IMR-90 (cell line): ENCODE measurements around the gene ZNF598. TPM values are rescaled to one million over a fixed set of nuclear protein-coding genes. Genes with fewer than 3 reads are reported as not detected.

ENCODE experiments used
- ATAC-seq: fragments of 200-7000 bp; cut with Tn5 transposase; 2 replicates; pipeline ENCODE4 v1.9.1; 2020; ENCODE audit warnings: low read depth, mild to moderate bottlenecking, moderate library complexity
- BruUV-seq: library from RNA; stranded (reverse); fragments of 400-500 nt; replicated peaks from 2 replicates; lab custom pipeline; 2021; lab: Mats Ljungman, UMichigan
- CTCF ChIA-PET: fragments of 300-600 bp; formaldehyde crosslinking; extraction: SDS; loops from one replicate; lab custom pipeline; 2021; ENCODE audit warnings: antibody characterized with exemption; lab: Yijun Ruan, JAX
- POLR2A ChIA-PET: fragments of 300-600 bp; sonication (Branson Sonifier 250); formaldehyde crosslinking; loops from one replicate; lab custom pipeline; 2022; ENCODE audit warnings: antibody characterized with exemption; ENCODE audit not compliant: unreplicated experiment; lab: Charles Lee
- DNase-seq: peaks from one replicate; pipeline ENCODE4 v3.0.0; 2013
- H2AFZ ChIP-seq: replicated peaks from 2 replicates; pipeline ENCODE3; 2013; ENCODE audit warnings: low read length, mild to moderate bottlenecking; ENCODE audit not compliant: poor library complexity
- H2AK5ac ChIP-seq: 2 replicates; pipeline ENCODE4 v1.6.1; 2013; ENCODE audit warnings: low read depth, low read length, inconsistent platforms
- H2AK9ac ChIP-seq: replicated peaks from 2 replicates; pipeline ENCODE3; 2013; ENCODE audit warnings: mild to moderate bottlenecking, low read depth, low read length, moderate library complexity; ENCODE audit not compliant: poor library complexity
- H2BK120ac ChIP-seq: 2 replicates; pipeline ENCODE4 v1.6.1; 2013; ENCODE audit warnings: low read depth, low read length, inconsistent platforms
- H2BK15ac ChIP-seq: 3 replicates; pipeline ENCODE4 v1.6.1; 2013; ENCODE audit warnings: low read depth, low read length, inconsistent platforms
- H2BK20ac ChIP-seq: 2 replicates; pipeline ENCODE4 v1.6.1; 2013; ENCODE audit warnings: low read depth, mild to moderate bottlenecking, inconsistent platforms, low read length, moderate library complexity
- H2BK5ac ChIP-seq: 2 replicates; pipeline ENCODE4 v1.6.1; 2013; ENCODE audit warnings: mild to moderate bottlenecking, low read depth, low read length, inconsistent platforms; ENCODE audit not compliant: poor library complexity, severe bottlenecking
- H3K14ac ChIP-seq: replicated peaks from 2 replicates; pipeline ENCODE4 v1.6.1; 2013; ENCODE audit warnings: low read depth, low read length, inconsistent platforms
- H3K18ac ChIP-seq: 2 replicates; pipeline ENCODE4 v1.6.1; 2013; ENCODE audit warnings: low read depth, low read length, control low read depth
- H3K23ac ChIP-seq: 2 replicates; pipeline ENCODE4 v1.6.1; 2013; ENCODE audit warnings: low read depth, low read length, inconsistent platforms
- H3K27ac ChIP-seq: 2 replicates; pipeline ENCODE4 v1.5.1; 2013; ENCODE audit warnings: mild to moderate bottlenecking, control low read depth, low read length; ENCODE audit not compliant: insufficient read depth
- H3K27me3 ChIP-seq: 2 replicates; pipeline ENCODE4 v1.6.1; 2013; ENCODE audit warnings: low read length; ENCODE audit not compliant: control insufficient read depth, insufficient read depth
- H3K36me3 ChIP-seq: 2 replicates; pipeline ENCODE4 v1.6.1; 2013; ENCODE audit warnings: low read length, mixed read lengths; ENCODE audit not compliant: control insufficient read depth, insufficient read depth
- H3K4ac ChIP-seq: 2 replicates; pipeline ENCODE4 v1.6.1; 2013; ENCODE audit warnings: low read depth, low read length, inconsistent platforms
- H3K4me1 ChIP-seq: 2 replicates; pipeline ENCODE4 v1.6.1; 2013; ENCODE audit warnings: low read length, mixed read lengths; ENCODE audit not compliant: control insufficient read depth, insufficient read depth
- H3K4me2 ChIP-seq: 2 replicates; pipeline ENCODE4 v1.6.1; 2013; ENCODE audit warnings: low read depth, mild to moderate bottlenecking, control low read depth, low read length, moderate library complexity
- H3K4me3 ChIP-seq: 2 replicates; pipeline ENCODE4 v1.5.1; 2013; ENCODE audit warnings: low read depth, mild to moderate bottlenecking, control low read depth, low read length, moderate library complexity; ENCODE audit not compliant: insufficient read depth
- H3K56ac ChIP-seq: 2 replicates; pipeline ENCODE4 v1.6.1; 2013; ENCODE audit warnings: low read length, inconsistent platforms; ENCODE audit not compliant: insufficient read depth; ENCODE audit errors: extremely low read depth
- H3K79me1 ChIP-seq, 2 experiments: 2 replicates each; pipeline ENCODE4 v1.6.1; 2013; ENCODE audit warnings: low read length in 2 of 2, inconsistent platforms in 1 of 2, low read depth in 1 of 2
- H3K9ac ChIP-seq: 2 replicates; pipeline ENCODE4 v1.6.1; 2013; ENCODE audit warnings: low read depth, low read length, control low read depth
- H3K9me1 ChIP-seq: 2 replicates; pipeline ENCODE4 v1.6.1; 2013; ENCODE audit warnings: low read length, inconsistent platforms; ENCODE audit not compliant: insufficient read depth
- H3K9me3 ChIP-seq: 2 replicates; pipeline ENCODE4 v1.6.1; 2013; ENCODE audit warnings: low read length; ENCODE audit not compliant: control insufficient read depth, insufficient read depth
- H4K20me1 ChIP-seq: 2 replicates; pipeline ENCODE4 v1.6.1; 2013; ENCODE audit warnings: low read length, inconsistent platforms; ENCODE audit not compliant: insufficient read depth
- H4K5ac ChIP-seq: 2 replicates; pipeline ENCODE4 v1.6.1; 2013; ENCODE audit warnings: mild to moderate bottlenecking, low read depth, low read length, control low read depth
- H4K8ac ChIP-seq, 2 experiments: 2 replicates each; pipeline ENCODE4 v1.6.1; 2013; ENCODE audit warnings: low read depth in 2 of 2, low read length in 2 of 2, control low read depth in 1 of 2, inconsistent platforms in 1 of 2
- H4K91ac ChIP-seq: 2 replicates; pipeline ENCODE4 v1.6.1; 2013; ENCODE audit warnings: low read depth, low read length, inconsistent platforms; ENCODE audit not compliant: insufficient read depth
- BHLHE40 ChIP-seq: fragments of 150-350 bp; IDR thresholded peaks from 2 replicates; pipeline ENCODE4 v1.6.1; 2016; ENCODE audit warnings: mild to moderate bottlenecking, low read depth, low read length
- CEBPB ChIP-seq: IDR thresholded peaks from 2 replicates; pipeline ENCODE4 v1.6.1; 2012; ENCODE audit warnings: low read depth, low read length, improper control_type of control experiment
- CHD1 ChIP-seq: IDR thresholded peaks from 2 replicates; pipeline ENCODE4 v1.6.1; 2012; ENCODE audit warnings: low read depth, low read length, improper control_type of control experiment
- CTCF ChIP-seq: conservative IDR thresholded peaks from 2 replicates; pipeline ENCODE4 v1.5.1; 2012; ENCODE audit warnings: mild to moderate bottlenecking, low read depth, low read length, improper control_type of control experiment
- ELK1 ChIP-seq: fragments of 150-350 bp; IDR thresholded peaks from 2 replicates; pipeline ENCODE4 v1.6.1; 2016; ENCODE audit warnings: low read depth, mild to moderate bottlenecking, low read length, moderate library complexity, borderline replicate concordance
- FOS ChIP-seq: fragments of 150-350 bp; IDR thresholded peaks from 2 replicates; pipeline ENCODE4 v1.6.1; 2016; ENCODE audit warnings: low read depth, low read length
- MAFK ChIP-seq: IDR thresholded peaks from 2 replicates; pipeline ENCODE4 v1.6.1; 2012; ENCODE audit warnings: low read depth, low read length, improper control_type of control experiment
- MAZ ChIP-seq: IDR thresholded peaks from 2 replicates; pipeline ENCODE4 v1.6.1; 2012; ENCODE audit warnings: low read depth, mild to moderate bottlenecking, low read length, improper control_type of control experiment, moderate library complexity, borderline replicate concordance
- MXI1 ChIP-seq: IDR thresholded peaks from 2 replicates; pipeline ENCODE4 v1.6.1; 2012; ENCODE audit warnings: low read depth, mild to moderate bottlenecking, low read length, moderate library complexity, borderline replicate concordance
- NFE2L2 ChIP-seq: fragments of 150-350 bp; IDR thresholded peaks from 2 replicates; pipeline ENCODE4 v1.6.1; 2016; ENCODE audit warnings: low read depth, mild to moderate bottlenecking, low read length
- POLR2A ChIP-seq: IDR thresholded peaks from 2 replicates; pipeline ENCODE4 v1.6.1; 2012; ENCODE audit warnings: mild to moderate bottlenecking, low read depth, low read length
- RAD21 ChIP-seq: IDR thresholded peaks from 2 replicates; pipeline ENCODE4 v1.6.1; 2012; ENCODE audit warnings: low read length, improper control_type of control experiment
- RCOR1 ChIP-seq: IDR thresholded peaks from 2 replicates; pipeline ENCODE4 v1.6.1; 2012; ENCODE audit warnings: mild to moderate bottlenecking, low read length, improper control_type of control experiment; ENCODE audit not compliant: insufficient replicate concordance
- SMC3 ChIP-seq: fragments of 150-350 bp; IDR thresholded peaks from 2 replicates; pipeline ENCODE4 v1.6.1; 2016; ENCODE audit warnings: low read depth, mild to moderate bottlenecking, antibody characterized with exemption, low read length, moderate library complexity
- USF2 ChIP-seq: fragments of 150-350 bp; IDR thresholded peaks from 2 replicates; pipeline ENCODE4 v1.6.1; 2017; ENCODE audit warnings: mild to moderate bottlenecking, antibody characterized with exemption, low read length, low read depth
- WGBS, 2 experiments: methylation state at CpG; one replicate each; pipeline versions ENCODE4 v1.1.5 to v1.1.7; 2013; ENCODE audit warnings: missing lambda C conversion rate in 2 of 2; ENCODE audit not compliant: insufficient read length in 1 of 2; ENCODE audit errors: extremely low coverage in 2 of 2; 5-methylcytosine and 5-hydroxymethylcytosine counted together
- dilution Hi-C: fragments of 300-500 bp; cut with HindIII; formaldehyde crosslinking; loops from one replicate; pipeline ENCODE4 v1.14.3; 2018; ENCODE audit warnings: low sequenced_read_pairs; ENCODE audit not compliant: unreplicated experiment
- in situ Hi-C: fragments of 300-500 bp; cut with MboI; formaldehyde crosslinking; loops from 3 replicates; pipeline ENCODE4 v1.14.3; 2019; ENCODE audit warnings: low sequenced_read_pairs, inconsistent platforms, mixed read lengths
- intact Hi-C: fragments of 100-400 bp; cut with micrococcal nuclease; formaldehyde crosslinking; loops from 2 replicates; pipeline ENCODE4 v1.10.0; 2022
- polyA plus RNA-seq, 3 experiments: library from polyadenylated mRNA; depleted of rRNA; stranded (reverse); fragments of >200 nt; gene quantifications; 2 replicates each; pipeline ENCODE4 v1.2.3, GENCODE V29; 2012; ENCODE audit warnings: low replicate concordance in 1 of 3
- total RNA-seq: library from RNA; depleted of rRNA; stranded (reverse); fragments of >200 nt; gene quantifications from 2 replicates; pipeline ENCODE4 v1.2.3, GENCODE V29; 2012

The ZNF598 gene
- total and polyA plus RNA-seq, 2 of the 4 experiments (the other 2 are of a cell fraction): 3.4 to 36.4 TPM

GRCh38 chr16:1953734-1954133 is 55.9 kb downstream of the ZNF598 start:
- Histone ChIP-seq H2BK5ac (no peak overlapping the region), H3K4ac (no peak overlapping the region), H4K5ac (no peak overlapping the region), H3K27ac (no peak overlapping the region), H3K9ac (no peak overlapping the region), H2BK15ac (no peak overlapping the region), H2AFZ (no peak overlapping the region), H3K4me1 (no peaks in the 10 kb centered on the region), H4K20me1 (no peaks in the 10 kb centered on the region), H2AK5ac (no peak overlapping the region), H3K27me3 (peaks cover 2% of the 10 kb centered on the region; the same call in 1 of the 2 replicates), H2BK120ac (no peak overlapping the region), H3K56ac (no peak overlapping the region), H3K9me3 (no peaks in the 10 kb centered on the region), H4K91ac (no peak overlapping the region), H4K8ac (no peak overlapping the region), H2BK20ac (no peak overlapping the region), H3K23ac (no peak overlapping the region), H3K4me2 (no peak overlapping the region), H3K14ac (no peak overlapping the region), H3K4me3 (no peak overlapping the region), H3K36me3 (no peaks in the 10 kb centered on the region), H2AK9ac (no peak overlapping the region), H3K9me1 (no peaks in the 10 kb centered on the region), H3K79me1 (no peaks in the 10 kb centered on the region), H3K18ac (no peak overlapping the region)
- in situ Hi-C loops: no loop called here
- DNase-seq (no peak), ATAC-seq (no peak)
- ChIA-PET CTCF (no interaction called here), POLR2A (no interaction called here)
- no TSS peak for BruUV-seq
- dilution Hi-C loops: no loop called here
- WGBS, 2 experiments: 85% methylated on average over 6 of the region's 22 CpGs; no CpG with 5 or more reads in 1 of the 2 experiments
- intact Hi-C loops: no loop called here
- TF ChIP-seq MXI1: no peak
- no peak for TF ChIP-seq USF2
- no peak for TF ChIP-seq ELK1
- TF ChIP-seq CHD1: no peak
- no peak for TF ChIP-seq MAZ
- no peak for TF ChIP-seq FOS
- TF ChIP-seq MAFK: no peak
- TF ChIP-seq RCOR1: no peak
- no peak for TF ChIP-seq CEBPB
- no peak for TF ChIP-seq RAD21
- TF ChIP-seq POLR2A: no peak
- TF ChIP-seq CTCF: no peak
- TF ChIP-seq NFE2L2: no peak
- no peak for TF ChIP-seq BHLHE40
- no peak for TF ChIP-seq SMC3
